Activated CD4-positive, alpha-beta T cell treated with anti-CD3 and anti-CD28 coated beads for 36 hours (primary cell): ENCODE measurements around the gene CDH4. TPM values are rescaled to one million over a fixed set of nuclear protein-coding genes. Genes with fewer than 3 reads are reported as not detected.
"Not testable (repeated sequence)": the region's sequence is repeated elsewhere in the genome, so short reads cannot be mapped to it uniquely, and the experiment has no call there.

Source experiments
- ATAC-seq: fragments of 200-7000 bp; cut with Tn5 transposase; one replicate; pipeline ENCODE4 v1.10.0; 2021; ENCODE audit warnings: mild to moderate bottlenecking, moderate library complexity
- CTCF ChIA-PET: fragments of 350-600 bp; sonication (Branson Sonifier 250); formaldehyde crosslinking; loops from one replicate; lab custom pipeline; 2021; ENCODE audit warnings: antibody characterized with exemption; lab: Charles Lee
- POLR2A ChIA-PET: fragments of 350-600 bp; sonication (Branson Sonifier 250); formaldehyde crosslinking; loops from one replicate; lab custom pipeline; 2021; ENCODE audit warnings: antibody characterized with exemption, inconsistent platforms; lab: Charles Lee
- DNase-seq: peaks from one replicate; pipeline ENCODE4 v3.0.0-alpha.2; 2020
- H3K27ac Mint-ChIP-seq: one replicate; pipeline ENCODE4 v1.8.0; 2021; ENCODE audit warnings: mixed read lengths
- H3K27me3 Mint-ChIP-seq: one replicate; pipeline ENCODE4 v1.8.0; 2021; ENCODE audit warnings: mixed read lengths
- H3K36me3 Mint-ChIP-seq: one replicate; pipeline ENCODE4 v1.8.0; 2021; ENCODE audit warnings: low read depth, mixed read lengths
- H3K4me1 Mint-ChIP-seq: one replicate; pipeline ENCODE4 v1.8.0; 2021; ENCODE audit warnings: mixed read lengths
- H3K4me3 Mint-ChIP-seq: one replicate; pipeline ENCODE4 v1.8.0; 2021; ENCODE audit warnings: mild to moderate bottlenecking, moderate library complexity, mixed read lengths
- H3K9me3 Mint-ChIP-seq: one replicate; pipeline ENCODE4 v1.8.0; 2021; ENCODE audit warnings: low read depth, mixed read lengths
- intact Hi-C, 2 experiments: fragments of 100-400 bp; cut with DNase I in 1 of 2; cut with micrococcal nuclease in 1 of 2; formaldehyde crosslinking; loops; one replicate each; pipeline versions ENCODE4 v1.14.2 to v1.15.1; 2022 to 2024; cut with DNase I, micrococcal nuclease
- total RNA-seq, 2 experiments: library from RNA; stranded (reverse); gene quantifications; one replicate each; pipeline ENCODE4 v1.2.3, GENCODE V29; 2021

CDH4 gene
- total RNA-seq, 2 experiments from 2014 or later, result not detected

DNA sequence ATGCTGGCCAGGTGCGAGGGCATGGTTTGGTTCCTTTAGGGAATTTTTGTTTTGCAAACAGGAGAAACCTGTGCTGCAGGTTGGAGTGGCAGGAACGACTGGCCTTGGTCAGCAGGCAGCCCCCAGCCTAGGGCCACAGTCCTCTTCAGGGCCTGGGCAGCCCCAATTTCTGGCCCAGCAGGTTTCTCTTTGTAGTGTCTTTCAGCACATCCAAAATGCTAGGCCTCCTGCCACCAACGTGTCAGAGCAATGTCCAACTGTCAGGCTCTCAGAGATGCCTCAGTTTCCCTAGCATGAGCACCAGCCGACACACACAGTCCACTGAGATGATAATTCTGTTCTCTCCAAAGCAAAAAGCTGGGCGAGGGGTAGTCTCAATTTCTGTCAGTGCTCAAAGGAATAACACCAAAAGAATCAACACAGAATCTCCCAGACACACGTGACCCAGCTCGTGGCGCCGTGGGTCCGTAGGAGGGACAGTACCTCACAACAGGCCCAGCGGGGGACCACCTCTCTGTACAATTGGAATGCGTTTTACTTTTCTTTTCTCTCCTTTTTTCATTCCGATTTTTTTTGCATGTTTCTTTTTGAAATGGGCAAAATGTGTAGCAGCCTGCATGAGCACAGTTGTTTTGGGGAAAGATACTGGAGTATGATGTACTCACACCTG is 687.8 kb downstream of the CDH4 start:
- DNase-seq (no peak), ATAC-seq (no peak)
- Mint-ChIP-seq H3K4me3 (no peak overlapping the region), H3K36me3 (no peaks in the 10 kb centered on the region), H3K27ac (no peak overlapping the region), H3K4me1 (no peaks in the 10 kb centered on the region), H3K9me3 (no peaks in the 10 kb centered on the region), H3K27me3 (no peaks in the 10 kb centered on the region)
- intact Hi-C loops, result no loop called here
- CTCF ChIA-PET, result no interaction called here
- POLR2A ChIA-PET, result no interaction called here

DNA sequence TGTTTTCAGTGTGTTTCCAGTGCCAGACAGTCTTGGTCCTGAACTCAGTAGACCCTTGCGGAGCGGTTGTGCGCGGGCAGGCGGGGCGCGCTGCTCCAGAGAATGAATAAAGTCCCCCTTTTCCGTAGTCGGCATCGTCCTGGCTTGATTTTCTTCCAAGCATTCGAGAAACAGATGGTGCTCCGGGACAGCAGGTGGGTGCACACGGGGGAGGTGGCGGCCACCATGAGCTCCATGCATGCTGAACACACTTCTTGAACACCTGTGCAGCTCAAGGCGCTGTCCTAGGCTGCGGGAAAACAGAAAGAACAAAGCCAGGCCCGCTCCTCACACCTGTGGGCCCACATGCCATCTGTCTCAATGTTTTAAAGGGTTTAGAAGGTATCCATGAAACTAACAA is 688.4 kb downstream of the CDH4 start:
- Mint-ChIP-seq H3K36me3 (no peaks in the 10 kb centered on the region), H3K27ac (no peak overlapping the region), H3K27me3 (no peaks in the 10 kb centered on the region), H3K4me1 (no peaks in the 10 kb centered on the region), H3K4me3 (no peak overlapping the region), H3K9me3 (no peaks in the 10 kb centered on the region)
- ChIA-PET CTCF (no interaction called here), POLR2A (no interaction called here)
- intact Hi-C loops, result no loop called here
- no peak for DNase-seq
- no peak for ATAC-seq

DNA sequence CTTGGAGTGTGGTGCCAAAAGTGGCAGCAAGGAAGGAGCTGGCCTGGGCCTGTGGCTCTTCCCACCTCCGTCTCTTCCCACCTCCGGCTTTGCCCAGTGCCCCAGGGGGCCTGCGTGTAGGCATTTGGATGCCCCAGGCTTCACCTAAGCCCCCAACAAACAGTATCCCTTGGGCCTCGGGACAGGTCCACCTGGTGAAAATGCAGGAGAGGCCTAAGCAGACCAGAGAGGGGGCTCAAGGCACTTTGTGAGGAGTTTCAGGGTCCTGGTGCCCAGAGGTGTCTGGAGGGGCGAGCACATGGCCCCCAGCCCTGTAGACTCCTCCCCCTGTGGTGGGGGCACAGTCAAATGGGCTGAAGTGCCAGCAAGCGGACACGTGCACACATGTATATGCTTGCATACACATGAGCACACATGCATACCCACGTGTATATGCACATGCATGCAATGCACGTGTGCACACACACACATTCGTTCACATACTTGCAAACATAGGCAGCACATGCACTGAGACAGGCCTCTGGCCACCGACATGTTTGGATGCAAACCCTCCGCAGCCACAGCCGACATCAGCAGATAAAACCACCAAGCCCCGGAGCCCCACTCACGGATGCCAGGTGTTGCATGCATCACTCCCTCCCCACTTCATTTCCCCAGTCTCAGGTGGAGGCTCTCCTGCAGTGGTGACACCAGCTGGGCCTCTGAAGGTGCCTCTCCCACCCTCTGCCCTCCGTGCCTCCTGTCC is 689.1 kb downstream of the CDH4 start:
- no peaks in the 10 kb centered on the region for H3K36me3 Mint-ChIP-seq
- POLR2A ChIA-PET, result no interaction called here
- ATAC-seq (no peak), DNase-seq (no peak)
- no peak overlapping the region for H3K27ac Mint-ChIP-seq
- H3K4me1 Mint-ChIP-seq, result no peaks in the 10 kb centered on the region
- H3K4me3 Mint-ChIP-seq, result no peak overlapping the region
- no peaks in the 10 kb centered on the region for H3K9me3 Mint-ChIP-seq
- no peaks in the 10 kb centered on the region for H3K27me3 Mint-ChIP-seq
- intact Hi-C loops, result no loop called here
- CTCF ChIA-PET, result no interaction called here

DNA sequence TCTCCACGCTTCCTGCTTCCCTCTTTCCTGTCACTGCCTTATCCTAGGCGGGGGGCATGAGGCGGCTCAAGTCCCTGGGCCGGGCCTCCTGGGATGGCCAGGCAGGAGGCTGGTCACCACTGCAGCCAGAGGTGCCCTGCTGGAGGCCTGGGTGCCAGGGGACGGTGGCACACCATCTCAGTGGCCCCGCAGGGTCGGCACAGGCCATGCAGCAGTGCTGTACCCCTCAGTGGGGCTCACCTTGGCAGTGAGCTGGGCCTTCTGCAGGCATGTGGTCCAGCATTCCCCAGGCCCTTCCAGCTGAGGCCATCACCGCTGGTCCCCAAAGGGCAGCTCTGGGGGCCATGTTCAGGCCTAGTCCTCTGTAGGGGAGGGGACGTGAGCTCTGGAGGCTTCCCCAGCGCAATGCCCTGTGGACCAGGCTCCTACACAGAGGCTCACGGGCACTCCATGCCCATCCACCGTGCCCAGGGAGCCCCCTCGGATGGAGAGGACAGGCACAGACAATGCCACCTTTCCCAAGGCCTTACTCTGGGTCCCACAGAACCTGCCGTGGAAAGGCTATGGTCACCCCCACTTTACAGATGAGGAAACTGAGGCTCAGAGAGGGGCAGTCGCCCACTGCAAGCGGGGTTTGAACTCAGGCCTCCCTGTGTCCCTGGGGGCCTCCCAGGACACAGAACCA is 689.8 kb downstream of the CDH4 start:
- H3K36me3 Mint-ChIP-seq, result no peaks in the 10 kb centered on the region
- ChIA-PET CTCF (no interaction called here), POLR2A (no interaction called here)
- H3K27ac Mint-ChIP-seq, result no peak overlapping the region
- DNase-seq (no peak), ATAC-seq (no peak)
- H3K9me3 Mint-ChIP-seq, result no peaks in the 10 kb centered on the region
- H3K4me3 Mint-ChIP-seq, result no peak overlapping the region
- no peaks in the 10 kb centered on the region for H3K27me3 Mint-ChIP-seq
- no peaks in the 10 kb centered on the region for H3K4me1 Mint-ChIP-seq
- intact Hi-C loops, result no loop called here

DNA sequence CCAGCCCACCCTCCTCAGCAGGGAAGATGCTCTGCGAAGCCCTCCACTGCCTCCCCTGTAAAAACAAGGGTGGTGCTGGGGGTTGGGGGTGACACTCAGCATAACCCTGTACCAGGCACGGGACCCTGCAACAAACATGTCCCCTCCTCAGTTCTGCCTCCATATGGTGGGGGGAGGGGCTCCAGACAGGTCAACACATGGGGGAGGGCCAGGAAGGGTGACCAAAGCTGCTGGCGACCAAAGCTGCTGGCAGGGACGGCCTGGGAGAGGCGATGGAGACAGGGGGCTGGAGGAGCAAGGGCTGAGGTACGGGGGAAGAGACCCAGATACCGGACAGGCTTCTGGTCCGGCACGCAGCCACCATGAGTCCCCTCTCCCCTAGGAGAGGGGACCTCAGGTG is 690.5 kb downstream of the CDH4 start:
- ChIA-PET POLR2A (no interaction called here), CTCF (no interaction called here)
- no peak for ATAC-seq
- Mint-ChIP-seq H3K27me3 (no peaks in the 10 kb centered on the region), H3K36me3 (no peaks in the 10 kb centered on the region), H3K27ac (no peak overlapping the region), H3K9me3 (no peaks in the 10 kb centered on the region), H3K4me3 (no peak overlapping the region), H3K4me1 (no peaks in the 10 kb centered on the region)
- no peak for DNase-seq
- intact Hi-C loops, result no loop called here

DNA sequence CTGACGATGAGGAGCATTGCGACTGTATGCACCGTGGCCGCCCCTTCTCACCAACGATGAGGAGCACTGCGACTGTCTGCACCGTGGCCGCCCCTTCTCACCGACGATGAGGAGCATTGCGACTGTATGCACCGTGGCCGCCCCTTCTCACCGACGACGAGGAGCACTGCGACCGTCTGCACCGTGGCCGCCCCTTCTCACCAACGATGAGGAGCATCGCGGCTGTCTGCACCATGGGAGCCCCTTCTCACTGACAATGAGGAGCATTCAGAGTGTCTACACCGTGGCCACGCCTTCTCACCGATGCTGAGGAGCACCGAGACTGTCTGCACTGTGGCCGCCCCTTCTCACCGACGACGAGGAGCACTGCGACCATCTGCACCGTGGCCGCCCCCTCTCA is 692.9 kb downstream of the CDH4 start:
- H3K9me3 Mint-ChIP-seq, H3K27me3 Mint-ChIP-seq, H3K4me1 Mint-ChIP-seq, H3K27ac Mint-ChIP-seq, H3K4me3 Mint-ChIP-seq, DNase-seq, H3K36me3 Mint-ChIP-seq, ATAC-seq, CTCF ChIA-PET, intact Hi-C loops, POLR2A ChIA-PET: not testable (repeated sequence)

DNA sequence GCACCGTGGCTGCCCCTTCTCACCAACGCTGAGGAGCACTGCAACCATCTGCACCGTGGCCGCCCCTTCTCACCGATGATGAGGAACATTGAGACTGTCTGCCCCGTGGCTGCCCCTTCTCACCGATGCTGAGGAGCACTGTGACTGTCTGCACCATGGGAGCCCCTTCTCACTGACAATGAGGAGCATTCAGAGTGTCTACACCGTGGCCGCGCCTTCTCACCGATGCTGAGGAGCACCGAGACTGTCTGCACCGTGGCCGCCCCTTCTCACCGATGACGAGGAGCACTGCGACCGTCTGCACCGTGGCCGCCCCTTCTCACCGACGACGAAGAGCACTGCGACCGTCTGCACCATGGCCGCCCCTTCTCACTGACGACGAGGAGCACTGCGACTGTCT is 693.4 kb downstream of the CDH4 start:
- intact Hi-C loops, H3K36me3 Mint-ChIP-seq, H3K27me3 Mint-ChIP-seq, POLR2A ChIA-PET, H3K9me3 Mint-ChIP-seq, CTCF ChIA-PET, H3K4me1 Mint-ChIP-seq, DNase-seq, H3K4me3 Mint-ChIP-seq, ATAC-seq, H3K27ac Mint-ChIP-seq: not testable (repeated sequence)

DNA sequence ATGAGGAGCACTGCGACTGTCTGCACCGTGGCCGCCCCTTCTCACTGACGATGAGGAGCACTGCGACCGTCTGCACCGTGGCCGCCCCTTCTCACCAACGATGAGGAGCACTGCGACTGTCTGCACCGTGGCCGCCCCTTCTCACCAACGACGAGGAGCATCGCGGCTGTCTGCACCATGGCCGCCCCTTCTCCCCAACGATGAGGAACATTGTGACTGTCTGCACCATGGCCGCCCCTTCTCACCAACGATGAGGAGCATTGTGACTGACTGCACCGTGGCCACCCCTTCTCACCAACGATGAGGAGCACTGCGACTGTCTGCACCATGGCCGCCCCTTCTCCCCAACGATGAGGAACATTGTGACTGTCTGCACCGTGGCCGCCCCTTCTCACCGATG is 696.0 kb downstream of the CDH4 start:
- intact Hi-C loops, DNase-seq, H3K27ac Mint-ChIP-seq, POLR2A ChIA-PET, CTCF ChIA-PET, ATAC-seq, H3K9me3 Mint-ChIP-seq, H3K36me3 Mint-ChIP-seq, H3K4me3 Mint-ChIP-seq, H3K4me1 Mint-ChIP-seq, H3K27me3 Mint-ChIP-seq: not testable (repeated sequence)

DNA sequence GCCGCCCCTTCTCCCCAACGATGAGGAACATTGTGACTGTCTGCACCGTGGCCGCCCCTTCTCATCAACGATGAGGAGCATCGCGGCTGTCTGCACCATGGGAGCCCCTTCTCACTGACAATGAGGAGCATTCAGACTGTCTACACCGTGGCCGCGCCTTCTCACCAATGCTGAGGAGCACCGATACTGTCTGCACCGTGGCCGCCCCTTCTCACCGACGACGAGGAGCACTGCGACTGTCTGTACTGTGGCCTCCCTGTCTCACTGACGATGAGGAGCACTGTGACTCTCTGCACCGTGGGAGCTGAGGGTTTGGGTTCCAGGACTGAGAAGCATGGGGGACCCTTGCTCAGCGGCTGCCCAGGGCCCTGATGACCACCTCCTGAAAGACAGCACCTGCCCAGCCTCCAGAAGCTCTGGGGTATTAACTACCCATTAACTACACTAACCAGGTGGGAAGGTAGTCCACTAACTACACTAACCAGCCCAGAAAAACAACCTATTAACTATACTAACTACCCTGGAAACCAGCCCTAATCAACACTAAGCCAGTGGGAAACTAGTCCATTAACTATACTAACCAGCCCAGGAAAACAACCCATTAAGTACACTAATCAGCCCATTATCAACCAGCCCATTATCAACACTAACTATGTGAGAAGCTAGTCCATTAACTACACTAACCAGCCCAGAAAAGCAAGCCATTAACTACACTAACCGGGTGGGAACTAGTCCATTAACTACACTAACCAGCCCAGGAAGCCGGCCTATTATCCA is 696.7 kb downstream of the CDH4 start:
- no peaks in the 10 kb centered on the region for H3K4me1 Mint-ChIP-seq
- ChIA-PET POLR2A (no interaction called here), CTCF (no interaction called here)
- ATAC-seq (no peak), DNase-seq (no peak)
- no peaks in the 10 kb centered on the region for H3K9me3 Mint-ChIP-seq
- peaks cover 7% of the 10 kb centered on the region for H3K27me3 Mint-ChIP-seq
- H3K27ac Mint-ChIP-seq, result no peak overlapping the region
- H3K4me3 Mint-ChIP-seq, result no peak overlapping the region
- intact Hi-C loops, result no loop called here
- no peaks in the 10 kb centered on the region for H3K36me3 Mint-ChIP-seq

DNA sequence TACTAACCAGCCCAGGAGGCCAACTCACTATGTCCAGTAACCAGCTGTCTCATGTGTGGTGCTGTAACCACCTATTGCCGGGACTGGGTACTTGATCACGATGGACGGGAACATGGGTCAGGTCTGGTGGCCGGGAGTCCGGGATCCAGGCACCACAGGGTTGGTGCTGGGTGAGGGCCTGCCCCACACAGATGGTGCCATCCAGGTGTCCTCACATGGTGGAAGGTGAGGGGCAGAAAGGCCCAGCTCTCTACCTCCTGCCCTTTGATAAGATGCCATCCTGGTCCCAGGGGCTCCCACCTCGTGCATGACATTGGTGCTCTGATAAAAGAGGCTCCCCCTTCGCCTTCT is 697.3 kb downstream of the CDH4 start:
- Mint-ChIP-seq H3K4me3 (no peak overlapping the region), H3K9me3 (no peaks in the 10 kb centered on the region), H3K27me3 (peaks cover 8% of the 10 kb centered on the region), H3K36me3 (no peaks in the 10 kb centered on the region), H3K4me1 (no peaks in the 10 kb centered on the region), H3K27ac (no peak overlapping the region)
- ATAC-seq, result no peak
- ChIA-PET POLR2A (no interaction called here), CTCF (no interaction called here)
- intact Hi-C loops, result no loop called here
- DNase-seq, result no peak

DNA sequence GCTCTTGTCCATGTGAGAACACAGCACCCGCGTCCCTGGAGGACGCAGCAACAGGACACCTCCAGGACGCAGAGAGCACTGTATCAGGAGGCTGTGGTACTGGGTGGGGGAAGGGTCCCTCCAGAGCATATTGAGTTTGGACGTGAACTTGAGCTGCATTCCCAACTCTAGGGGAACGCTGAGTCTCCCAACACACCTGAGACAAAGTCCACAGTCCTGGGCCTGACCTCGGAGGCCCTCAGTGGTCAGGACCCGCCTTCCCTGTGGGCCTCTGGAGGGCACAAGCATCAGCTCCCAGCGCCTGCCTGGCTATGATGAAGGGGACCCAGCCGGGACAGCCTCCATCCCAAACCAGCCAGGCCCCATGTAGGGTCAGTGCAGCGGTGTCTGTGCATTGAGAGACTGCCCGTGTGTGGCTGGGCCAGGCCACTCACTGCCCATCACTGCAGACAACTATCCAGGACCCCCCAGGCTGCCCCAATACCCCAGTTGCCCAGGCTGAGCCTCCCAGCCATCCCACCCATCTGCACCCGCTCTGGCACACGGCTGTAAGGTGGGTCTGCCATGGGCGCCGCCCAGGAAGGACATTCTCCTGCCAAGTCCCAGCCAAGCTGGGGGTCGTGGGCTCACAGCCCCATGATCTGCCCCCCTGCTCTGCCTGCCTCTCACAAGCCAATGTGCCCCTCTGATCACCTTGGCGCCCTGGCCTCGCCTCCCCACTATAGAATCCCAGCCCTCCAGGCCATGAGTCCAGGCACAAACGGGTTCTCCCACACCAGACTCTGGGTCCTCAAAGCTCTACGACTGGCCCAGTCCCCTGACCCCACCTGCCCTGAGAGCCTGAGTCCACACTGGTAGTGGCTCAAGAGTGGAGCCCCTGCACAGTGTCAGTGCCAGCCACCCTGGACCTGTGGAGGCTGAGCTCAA is 697.9 kb downstream of the CDH4 start:
- H3K9me3 Mint-ChIP-seq, result no peaks in the 10 kb centered on the region
- H3K4me1 Mint-ChIP-seq, result no peaks in the 10 kb centered on the region
- H3K36me3 Mint-ChIP-seq, result no peaks in the 10 kb centered on the region
- DNase-seq, result no peak
- intact Hi-C loops, result no loop called here
- H3K27ac Mint-ChIP-seq, result no peak overlapping the region
- POLR2A ChIA-PET, result no interaction called here
- CTCF ChIA-PET, result interaction anchor here (0.5 kb wide), 1 partner anchor 180 kb away, joined by 3 read pairs; no protein-coding TSS in a partner anchor
- no peak overlapping the region for H3K4me3 Mint-ChIP-seq
- no peak for ATAC-seq
- peaks cover 14% of the 10 kb centered on the region for H3K27me3 Mint-ChIP-seq
